ENCODE results near the gene GPX1. TPM values are rescaled to one million over a fixed set of nuclear protein-coding genes. Genes with fewer than 3 reads are reported as not detected.
A peak's percentile ranks its signal among the peaks of the same experiment; 100 is the strongest.
"Not testable (repeated sequence)": the region's sequence is repeated elsewhere in the genome, so short reads cannot be mapped to it uniquely, and the experiment has no call there.

Gene GPX1
- total RNA-seq, 5 donors from 2014 or later (not counting 1 experiment from before 2014, with no cell fraction given) = 45.1 to 87.5 (median 73.8) TPM

GRCh38 chr3:49399461-49399860 is 41.3 kb upstream of the GPX1 start:
- Mint-ChIP-seq H3K27ac (no peak overlapping the region), H3K4me1 (peaks cover 67 to 71% (median 71%) of the 10 kb centered on the region in 3 donors), H3K4me3 (no peak overlapping the region), H3K9me3 (no peaks in the 10 kb centered on the region), H3K36me3 (peaks cover 31% of the 10 kb centered on the region), H3K27me3 (no peaks in the 10 kb centered on the region)
- H3K4me1 ChIP-seq (ENCODE audit: control insufficient read depth in 1 of 2, extremely low read depth in 1 of 2, insufficient read depth in 2 of 2, low read length in 2 of 2) = peaks cover 3 to 58% of the 10 kb centered on the region in 2 experiments
- H3K27ac ChIP-seq (ENCODE audit: low read length) = no peak overlapping the region
- H3K36me3 ChIP-seq (ENCODE audit: control insufficient read depth in 2 of 2, extremely low read depth in 1 of 2, insufficient read depth in 1 of 2, low read length in 1 of 2) = peaks cover 6 to 25% of the 10 kb centered on the region in 2 donors
- ATAC-seq (replicated peaks in 1 of 4) (peak in 1 of 4 experiments; percentile 28), DNase-seq (no peak)
- H3K9me3 ChIP-seq = no peaks in the 10 kb centered on the region
- H3K27me3 ChIP-seq (replicated peaks in 1 of 2; ENCODE audit: control insufficient read depth in 2 of 2, extremely low read depth in 1 of 2, insufficient read depth in 2 of 2, low read length in 1 of 2) = no peaks in the 10 kb centered on the region
- WGBS (ENCODE audit: insufficient coverage) = no CpG with 5 or more reads among the region's 3 CpGs
- ChIA-PET CTCF (interaction anchor here in 1 of 2 donors (0.8 kb wide), 1 partner anchor 59 kb away, joined by 7 read pairs; the partner anchor contains the start of gene USP4), POLR2A (interaction anchor here in 1 of 2 donors (0.6 to 0.7 kb wide), 2 partner anchors 10 to 249 kb away, joined by 3 to 6 read pairs; no protein-coding TSS in a partner anchor)
- H3K4me3 ChIP-seq (ENCODE audit: control insufficient read depth in 1 of 2, extremely low read depth in 1 of 2, low read length in 1 of 2) = no peak overlapping the region

DNA sequence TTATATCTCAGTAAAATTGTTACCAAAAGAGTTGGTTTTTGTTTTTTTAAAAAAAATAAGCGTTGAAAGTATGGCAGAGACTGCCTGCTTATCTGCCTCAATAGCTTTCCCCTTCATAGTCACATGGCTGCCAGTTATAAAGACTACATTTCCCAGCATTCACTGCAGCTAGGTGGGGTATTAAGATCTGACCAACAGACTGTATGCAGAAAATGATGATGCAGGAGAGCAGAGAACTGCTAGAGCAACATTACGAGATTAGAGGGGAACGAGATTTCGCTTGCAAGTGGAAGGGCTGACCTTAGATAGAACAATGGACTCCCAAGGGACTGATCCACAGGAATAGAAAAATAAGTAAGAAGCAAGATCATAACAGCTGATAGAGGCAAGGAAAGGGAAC is 39.3 kb upstream of the GPX1 start:
- H3K9me3 Mint-ChIP-seq = no peaks in the 10 kb centered on the region
- CTCF ChIA-PET = interaction anchor here in 1 of 2 donors (0.6 kb wide), 1 partner anchor 57 kb away, joined by 3 read pairs; the partner anchor contains the start of gene USP4
- peaks cover 76 to 79% (median 79%) of the 10 kb centered on the region in 3 donors for H3K4me1 Mint-ChIP-seq
- POLR2A ChIA-PET = no interaction called here
- WGBS (ENCODE audit: insufficient coverage) = 86% methylated on average over 3 of the region's 4 CpGs
- no peaks in the 10 kb centered on the region for H3K9me3 ChIP-seq
- ATAC-seq (replicated peaks in 1 of 4) (peak in 2 of 4 experiments; percentile 38 to 53), DNase-seq (peak in 1 of 35 experiments; percentile 36)
- no peak overlapping the region for H3K27ac ChIP-seq (ENCODE audit: low read length)
- peaks cover 29% of the 10 kb centered on the region for H3K36me3 Mint-ChIP-seq
- H3K27me3 ChIP-seq (replicated peaks in 1 of 2; ENCODE audit: control insufficient read depth in 2 of 2, extremely low read depth in 1 of 2, insufficient read depth in 2 of 2, low read length in 1 of 2) = no peaks in the 10 kb centered on the region
- peak overlapping the region; percentile 4 to 7 for H3K27ac Mint-ChIP-seq
- H3K4me3 Mint-ChIP-seq = no peak overlapping the region
- H3K4me1 ChIP-seq (ENCODE audit: control insufficient read depth in 1 of 2, extremely low read depth in 1 of 2, insufficient read depth in 2 of 2, low read length in 2 of 2) = peaks cover 3 to 65% of the 10 kb centered on the region in 2 experiments
- peaks cover 6 to 21% of the 10 kb centered on the region in 2 donors for H3K36me3 ChIP-seq (ENCODE audit: control insufficient read depth in 2 of 2, extremely low read depth in 1 of 2, insufficient read depth in 1 of 2, low read length in 1 of 2)
- H3K27me3 Mint-ChIP-seq = no peaks in the 10 kb centered on the region
- H3K4me3 ChIP-seq (ENCODE audit: control insufficient read depth in 1 of 2, extremely low read depth in 1 of 2, low read length in 1 of 2) = no peak overlapping the region

GRCh38 chr3:49391310-49391709 is 33.2 kb upstream of the GPX1 start:
- not testable (repeated sequence) for H3K4me3 ChIP-seq (ENCODE audit: control insufficient read depth in 1 of 2, extremely low read depth in 1 of 2, low read length in 1 of 2); H3K27ac ChIP-seq (ENCODE audit: low read length); H3K27me3 ChIP-seq (replicated peaks in 1 of 2; ENCODE audit: control insufficient read depth in 2 of 2, extremely low read depth in 1 of 2, insufficient read depth in 2 of 2, low read length in 1 of 2); ATAC-seq (replicated peaks in 1 of 4); H3K27ac Mint-ChIP-seq; H3K9me3 ChIP-seq; DNase-seq; H3K4me3 Mint-ChIP-seq; H3K27me3 Mint-ChIP-seq; H3K9me3 Mint-ChIP-seq
- peaks cover 60 to 73% (median 68%) of the 10 kb centered on the region in 3 donors for H3K4me1 Mint-ChIP-seq
- ChIA-PET POLR2A (interaction anchor here in 1 of 2 donors (0.7 kb wide), 1 partner anchor 298 kb away, joined by 3 read pairs; no protein-coding TSS in a partner anchor), CTCF (interaction anchor here in 1 of 2 donors (0.7 kb wide), 1 partner anchor 221 kb away, joined by 3 read pairs; no protein-coding TSS in a partner anchor)
- peaks cover 20% of the 10 kb centered on the region for H3K36me3 Mint-ChIP-seq
- Histone ChIP-seq H3K36me3 (ENCODE audit: control insufficient read depth in 2 of 2, extremely low read depth in 1 of 2, insufficient read depth in 1 of 2, low read length in 1 of 2) (peaks cover 1 to 18% of the 10 kb centered on the region in 2 donors), H3K4me1 (ENCODE audit: control insufficient read depth in 1 of 2, extremely low read depth in 1 of 2, insufficient read depth in 2 of 2, low read length in 2 of 2) (peaks cover 2 to 77% of the 10 kb centered on the region in 2 experiments)
- no CpG with 5 or more reads among the region's 10 CpGs for WGBS (ENCODE audit: insufficient coverage)

DNA sequence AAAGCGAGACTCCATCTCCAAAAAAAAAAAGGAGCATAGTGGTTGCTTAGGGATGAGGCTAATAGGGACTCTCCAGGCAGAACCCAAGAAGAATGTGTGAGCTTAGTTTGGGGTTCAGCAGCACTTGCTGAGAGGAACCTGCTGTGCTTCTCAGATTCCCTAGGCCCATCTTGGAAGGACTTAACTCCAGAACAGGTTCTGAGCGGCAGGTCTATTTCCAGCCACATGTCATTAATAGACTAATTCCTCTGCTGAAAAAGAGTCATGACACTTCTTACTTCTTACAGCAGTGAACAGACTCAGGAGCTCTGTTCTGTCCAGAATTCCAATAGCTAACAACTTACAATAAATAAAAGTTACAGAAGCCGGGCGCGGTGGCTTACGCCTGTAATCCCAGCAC is 31.1 kb upstream of the GPX1 start:
- no peak overlapping the region for H3K4me3 Mint-ChIP-seq
- ATAC-seq (replicated peaks in 1 of 4) = no peak
- no peak overlapping the region for H3K27ac Mint-ChIP-seq
- peaks cover 9% of the 10 kb centered on the region for H3K36me3 Mint-ChIP-seq
- Histone ChIP-seq H3K4me3 (ENCODE audit: control insufficient read depth in 1 of 2, extremely low read depth in 1 of 2, low read length in 1 of 2) (no peak overlapping the region), H3K36me3 (ENCODE audit: control insufficient read depth in 2 of 2, extremely low read depth in 1 of 2, insufficient read depth in 1 of 2, low read length in 1 of 2) (peaks cover 0 to 11% of the 10 kb centered on the region in 2 donors), H3K27ac (ENCODE audit: low read length) (no peak overlapping the region), H3K9me3 (no peaks in the 10 kb centered on the region), H3K4me1 (ENCODE audit: control insufficient read depth in 1 of 2, extremely low read depth in 1 of 2, insufficient read depth in 2 of 2, low read length in 2 of 2) (peaks cover 4 to 69% of the 10 kb centered on the region in 2 experiments), H3K27me3 (replicated peaks in 1 of 2; ENCODE audit: control insufficient read depth in 2 of 2, extremely low read depth in 1 of 2, insufficient read depth in 2 of 2, low read length in 1 of 2) (no peaks in the 10 kb centered on the region)
- CTCF ChIA-PET = interaction anchor here (0.6 to 1.2 kb wide), 3 partner anchors 16 to 563 kb away, joined by 3 to 5 read pairs (median 3); no protein-coding TSS in a partner anchor
- H3K4me1 Mint-ChIP-seq = peaks cover 55 to 74% (median 66%) of the 10 kb centered on the region in 3 donors
- WGBS (ENCODE audit: insufficient coverage) = 60% methylated on average over 1 of the region's 6 CpGs
- H3K27me3 Mint-ChIP-seq = no peaks in the 10 kb centered on the region
- DNase-seq = no peak
- no peaks in the 10 kb centered on the region for H3K9me3 Mint-ChIP-seq
- POLR2A ChIA-PET = interaction anchor here in 1 of 2 donors (0.5 to 0.7 kb wide), 2 partner anchors 10 to 22 kb away, joined by 4 to 6 read pairs; partner anchors contain the start of gene RHOA

- ChIA-PET POLR2A (interaction anchor here in 1 of 2 donors (0.5 kb wide), 1 partner anchor 56 kb away, joined by 3 read pairs; no protein-coding TSS in a partner anchor), CTCF (interaction anchor here (0.6 to 1.2 kb wide), 3 partner anchors 17 to 564 kb away, joined by 3 to 5 read pairs (median 3); no protein-coding TSS in a partner anchor)
- no CpG with 5 or more reads among the region's 1 CpG for WGBS (ENCODE audit: insufficient coverage)
- Histone ChIP-seq H3K36me3 (ENCODE audit: control insufficient read depth in 2 of 2, extremely low read depth in 1 of 2, insufficient read depth in 1 of 2, low read length in 1 of 2) (peaks cover 0 to 9% of the 10 kb centered on the region in 2 donors), H3K9me3 (no peaks in the 10 kb centered on the region), H3K27ac (ENCODE audit: low read length) (no peak overlapping the region), H3K27me3 (replicated peaks in 1 of 2; ENCODE audit: control insufficient read depth in 2 of 2, extremely low read depth in 1 of 2, insufficient read depth in 2 of 2, low read length in 1 of 2) (no peaks in the 10 kb centered on the region), H3K4me3 (ENCODE audit: control insufficient read depth in 1 of 2, extremely low read depth in 1 of 2, low read length in 1 of 2) (no peak overlapping the region), H3K4me1 (ENCODE audit: control insufficient read depth in 1 of 2, extremely low read depth in 1 of 2, insufficient read depth in 2 of 2, low read length in 2 of 2) (peaks cover 4 to 63% of the 10 kb centered on the region in 2 experiments)
- H3K4me3 Mint-ChIP-seq = peak overlapping the region in 1 of 3 donors; percentile 17
- no peak for DNase-seq
- H3K27ac Mint-ChIP-seq = peak overlapping the region; percentile 16 to 23
- H3K4me1 Mint-ChIP-seq = peaks cover 58 to 79% (median 71%) of the 10 kb centered on the region in 3 donors
- H3K9me3 Mint-ChIP-seq = no peaks in the 10 kb centered on the region
- H3K36me3 Mint-ChIP-seq = peaks cover 9% of the 10 kb centered on the region
- ATAC-seq (replicated peaks in 1 of 4) = no peak
- H3K27me3 Mint-ChIP-seq = no peaks in the 10 kb centered on the region
These were observed 30.2 kb upstream of the GPX1 start for GRCh38 chr3:49388289-49388820.

DNA sequence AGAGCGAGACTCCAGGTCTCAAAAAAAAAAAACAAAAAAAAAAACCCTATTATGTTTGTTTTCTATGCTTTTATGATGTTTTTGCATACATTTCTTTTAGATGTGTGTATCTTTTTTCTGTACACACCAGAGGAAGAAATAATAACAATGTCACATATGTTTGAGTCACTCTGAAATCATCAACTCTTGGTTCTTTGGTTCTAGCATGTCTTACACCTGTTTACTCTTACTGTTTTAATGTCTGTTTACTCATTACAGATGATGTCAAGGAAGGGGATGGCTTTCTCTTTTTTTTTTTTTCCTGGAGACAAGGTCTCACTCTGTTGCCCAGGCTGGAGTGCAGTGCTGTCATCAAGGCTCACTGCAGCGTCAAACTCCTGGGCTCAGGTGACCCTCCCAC is 29.6 kb upstream of the GPX1 start:
- H3K4me3 ChIP-seq (ENCODE audit: control insufficient read depth in 1 of 2, extremely low read depth in 1 of 2, low read length in 1 of 2) = no peak overlapping the region
- no peaks in the 10 kb centered on the region for H3K9me3 Mint-ChIP-seq
- peak overlapping the region; percentile 23 to 60 for H3K27ac Mint-ChIP-seq
- no peak overlapping the region for H3K4me3 Mint-ChIP-seq
- H3K4me1 ChIP-seq (ENCODE audit: control insufficient read depth in 1 of 2, extremely low read depth in 1 of 2, insufficient read depth in 2 of 2, low read length in 2 of 2) = peaks cover 4 to 60% of the 10 kb centered on the region in 2 experiments
- H3K4me1 Mint-ChIP-seq = peaks cover 53 to 78% (median 72%) of the 10 kb centered on the region in 3 donors
- peaks cover 6% of the 10 kb centered on the region for H3K36me3 Mint-ChIP-seq
- H3K36me3 ChIP-seq (ENCODE audit: control insufficient read depth in 2 of 2, extremely low read depth in 1 of 2, insufficient read depth in 1 of 2, low read length in 1 of 2) = peaks cover 0 to 9% of the 10 kb centered on the region in 2 donors
- ATAC-seq (replicated peaks in 1 of 4) = no peak
- WGBS (ENCODE audit: insufficient coverage) = no CpG with 5 or more reads among the region's 2 CpGs
- no peaks in the 10 kb centered on the region for H3K27me3 ChIP-seq (replicated peaks in 1 of 2; ENCODE audit: control insufficient read depth in 2 of 2, extremely low read depth in 1 of 2, insufficient read depth in 2 of 2, low read length in 1 of 2)
- no peak overlapping the region for H3K27ac ChIP-seq (ENCODE audit: low read length)
- no peaks in the 10 kb centered on the region for H3K9me3 ChIP-seq
- DNase-seq = no peak
- H3K27me3 Mint-ChIP-seq = no peaks in the 10 kb centered on the region
- POLR2A ChIA-PET = no interaction called here
- CTCF ChIA-PET = no interaction called here

All from T-cell (primary cell).